Measurements from ENCODE around the gene SERPINA4. TPM values are rescaled to one million over a fixed set of nuclear protein-coding genes. Genes with fewer than 3 reads are reported as not detected.

Gene SERPINA4
- total and polyA plus RNA-seq, 4 donors = 0.18 TPM; not detected in 3

- no peaks in the 10 kb centered on the region for H3K4me1 ChIP-seq (ENCODE audit: control insufficient read depth in 5 of 5, insufficient read depth in 5 of 5, low read length in 5 of 5)
- H3K9me3 ChIP-seq (ENCODE audit: control insufficient read depth in 4 of 4, insufficient read depth in 3 of 4, low read length in 3 of 4) = no peaks in the 10 kb centered on the region
- H3K9ac ChIP-seq (ENCODE audit: insufficient read depth in 1 of 2, low read length in 2 of 2) = no peak overlapping the region
- DNase-seq = no peak
- ATAC-seq (ENCODE audit: insufficient read depth, low FRiP score) = no peak
- no peak overlapping the region for H3K4me3 ChIP-seq
- H3K27ac ChIP-seq (ENCODE audit: low read depth in 1 of 2, low read length in 1 of 2) = no peak overlapping the region
- no peak for TF ChIP-seq CTCF (IDR thresholded peaks at IDR 0.05; ENCODE audit: control extremely low read depth, extremely low read depth)
- 69 to 79% methylated on average over 4 of the region's 4 CpGs for WGBS, 2 donors
- no peaks in the 10 kb centered on the region for H3K27me3 ChIP-seq (ENCODE audit: control insufficient read depth in 3 of 3, insufficient read depth in 3 of 3, low read length in 2 of 3)
- H3K36me3 ChIP-seq (ENCODE audit: control insufficient read depth in 4 of 4, insufficient read depth in 4 of 4, low read length in 4 of 4) = no peaks in the 10 kb centered on the region
Measured at GRCh38 chr14:94588311-94588710, 27.1 kb downstream of the SERPINA4 start.

DNA sequence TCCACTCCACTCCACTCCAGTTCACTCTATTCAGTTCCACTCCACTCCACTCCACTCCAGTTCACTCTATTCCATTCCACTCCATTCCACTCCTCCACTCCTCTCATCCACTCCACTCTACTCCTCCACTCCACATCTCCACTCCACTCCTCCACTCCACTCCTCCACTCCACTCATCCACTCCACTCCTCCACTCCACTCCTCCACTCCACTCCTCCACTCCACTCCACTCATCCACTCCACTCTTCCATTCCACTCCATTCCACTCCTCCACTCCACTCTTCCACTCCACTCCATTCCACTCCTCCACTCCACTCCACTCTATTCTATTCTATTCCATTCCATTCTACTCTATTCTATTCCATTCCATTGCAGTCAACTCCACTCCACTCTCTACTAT is 29.8 kb downstream of the SERPINA4 start:
- H3K27me3 ChIP-seq (ENCODE audit: control insufficient read depth in 3 of 3, insufficient read depth in 3 of 3, low read length in 2 of 3) = no peaks in the 10 kb centered on the region
- TF ChIP-seq CTCF (IDR thresholded peaks at IDR 0.05; ENCODE audit: control extremely low read depth, extremely low read depth) = no peak
- ATAC-seq (ENCODE audit: insufficient read depth, low FRiP score) (no peak), DNase-seq (no peak)
- no peak overlapping the region for H3K9ac ChIP-seq (ENCODE audit: insufficient read depth in 1 of 2, low read length in 2 of 2)
- H3K4me1 ChIP-seq (ENCODE audit: control insufficient read depth in 5 of 5, insufficient read depth in 5 of 5, low read length in 5 of 5) = no peaks in the 10 kb centered on the region
- no peaks in the 10 kb centered on the region for H3K9me3 ChIP-seq (ENCODE audit: control insufficient read depth in 4 of 4, insufficient read depth in 3 of 4, low read length in 3 of 4)
- no peak overlapping the region for H3K27ac ChIP-seq (ENCODE audit: low read depth in 1 of 2, low read length in 1 of 2)
- no peak overlapping the region for H3K4me3 ChIP-seq
- no peaks in the 10 kb centered on the region for H3K36me3 ChIP-seq (ENCODE audit: control insufficient read depth in 4 of 4, insufficient read depth in 4 of 4, low read length in 4 of 4)

DNA sequence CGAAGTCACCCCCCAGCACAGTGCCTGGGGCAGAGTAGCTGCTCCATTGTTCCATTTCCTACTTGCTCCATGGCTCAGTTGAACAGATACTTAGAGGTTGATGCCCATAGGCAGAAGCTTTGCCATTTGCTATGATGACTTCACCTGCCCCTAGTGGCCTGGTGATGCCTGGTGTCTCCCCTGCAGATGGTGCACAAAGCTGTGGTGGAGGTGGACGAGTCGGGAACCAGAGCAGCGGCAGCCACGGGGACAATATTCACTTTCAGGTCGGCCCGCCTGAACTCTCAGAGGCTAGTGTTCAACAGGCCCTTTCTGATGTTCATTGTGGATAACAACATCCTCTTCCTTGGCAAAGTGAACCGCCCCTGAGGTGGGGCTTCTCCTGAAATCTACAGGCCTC is 30.6 kb downstream of the SERPINA4 start:
- H3K27ac ChIP-seq (ENCODE audit: low read depth in 1 of 2, low read length in 1 of 2) = no peak overlapping the region
- no peaks in the 10 kb centered on the region for H3K27me3 ChIP-seq (ENCODE audit: control insufficient read depth in 3 of 3, insufficient read depth in 3 of 3, low read length in 2 of 3)
- no peak for DNase-seq
- no peak overlapping the region for H3K9ac ChIP-seq (ENCODE audit: insufficient read depth in 1 of 2, low read length in 2 of 2)
- ATAC-seq (ENCODE audit: insufficient read depth, low FRiP score) = no peak
- no peak overlapping the region for H3K4me3 ChIP-seq
- TF ChIP-seq CTCF (IDR thresholded peaks at IDR 0.05; ENCODE audit: control extremely low read depth, extremely low read depth) = no peak
- no peaks in the 10 kb centered on the region for H3K9me3 ChIP-seq (ENCODE audit: control insufficient read depth in 4 of 4, insufficient read depth in 3 of 4, low read length in 3 of 4)
- 90 to 94% methylated on average over 8 of the region's 8 CpGs for WGBS, 2 donors
- no peaks in the 10 kb centered on the region for H3K36me3 ChIP-seq (ENCODE audit: control insufficient read depth in 4 of 4, insufficient read depth in 4 of 4, low read length in 4 of 4)
- H3K4me1 ChIP-seq (ENCODE audit: control insufficient read depth in 5 of 5, insufficient read depth in 5 of 5, low read length in 5 of 5) = no peaks in the 10 kb centered on the region

GRCh38 chr14:94592457-94592856 is 31.2 kb downstream of the SERPINA4 start:
- DNase-seq (no peak), ATAC-seq (ENCODE audit: insufficient read depth, low FRiP score) (no peak)
- no peaks in the 10 kb centered on the region for H3K4me1 ChIP-seq (ENCODE audit: control insufficient read depth in 5 of 5, insufficient read depth in 5 of 5, low read length in 5 of 5)

More at GRCh38 chr14:94592457-94592856, 31.2 kb downstream of the SERPINA4 start:
- TF ChIP-seq CTCF (IDR thresholded peaks at IDR 0.05; ENCODE audit: control extremely low read depth, extremely low read depth) = no peak
- Histone ChIP-seq H3K4me3 (no peak overlapping the region), H3K9me3 (ENCODE audit: control insufficient read depth in 4 of 4, insufficient read depth in 3 of 4, low read length in 3 of 4) (no peaks in the 10 kb centered on the region), H3K27ac (ENCODE audit: low read depth in 1 of 2, low read length in 1 of 2) (no peak overlapping the region), H3K36me3 (ENCODE audit: control insufficient read depth in 4 of 4, insufficient read depth in 4 of 4, low read length in 4 of 4) (no peaks in the 10 kb centered on the region), H3K9ac (ENCODE audit: insufficient read depth in 1 of 2, low read length in 2 of 2) (no peak overlapping the region), H3K27me3 (ENCODE audit: control insufficient read depth in 3 of 3, insufficient read depth in 3 of 3, low read length in 2 of 3) (no peaks in the 10 kb centered on the region)

Measured in lung (tissue), 12 donors.